Measurements from ENCODE around the gene MOV10L1. TPM values are rescaled to one million over a fixed set of nuclear protein-coding genes. Genes with fewer than 3 reads are reported as not detected.
A peak's percentile ranks its signal among the peaks of the same experiment; 100 is the strongest.

MOV10L1 gene
- total and polyA plus RNA-seq, 5 donors from 2014 or later: not detected

DNA sequence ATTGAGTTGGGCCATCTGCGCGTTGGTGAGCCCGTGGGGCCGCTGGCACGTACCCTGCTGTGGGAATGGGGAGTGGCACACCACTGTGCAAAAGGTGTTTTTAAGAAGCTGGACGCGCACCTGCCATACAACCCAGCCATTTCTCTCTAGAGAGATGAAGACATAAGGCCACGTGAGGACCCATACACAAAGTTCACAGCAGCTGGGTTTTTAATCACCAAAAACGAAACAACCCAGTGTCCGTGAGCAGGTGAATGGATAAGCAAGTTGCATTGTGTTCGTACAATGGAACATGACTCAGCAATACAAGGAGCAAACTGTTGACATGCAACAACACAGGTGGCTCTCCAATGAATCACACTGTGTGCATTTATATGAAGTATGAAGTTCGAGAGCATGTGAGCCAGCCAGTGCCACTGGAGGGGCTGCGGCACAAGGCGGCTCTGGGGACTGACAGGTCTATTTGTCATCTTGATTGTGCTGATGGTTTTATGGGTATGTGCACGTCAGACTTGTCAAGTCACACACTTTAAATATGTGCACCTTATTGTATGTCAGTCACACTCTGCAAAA lies 50.1 kb downstream of the MOV10L1 start:
- no peak overlapping the region for H3K4me3 Mint-ChIP-seq
- no peak overlapping the region for H3K27ac ChIP-seq (ENCODE audit: insufficient read depth, low read length, poor library complexity, severe bottlenecking)
- no peaks in the 10 kb centered on the region for H3K9me3 ChIP-seq (ENCODE audit: control insufficient read depth in 2 of 2, low read length in 2 of 2)
- H3K4me3 ChIP-seq (ENCODE audit: low read depth, low read length): no peak overlapping the region
- H3K4me1 ChIP-seq (ENCODE audit: control insufficient read depth, insufficient read depth, low read length, poor library complexity, severe bottlenecking): no peaks in the 10 kb centered on the region
- no peaks in the 10 kb centered on the region for H3K4me1 Mint-ChIP-seq
- no peaks in the 10 kb centered on the region for H3K36me3 ChIP-seq (ENCODE audit: control insufficient read depth, insufficient read depth, low read length)
- ATAC-seq (ENCODE audit: low read depth in 2 of 2) (no peak), DNase-seq (peak in 1 of 3 donors; percentile 20)
- no peak overlapping the region for H3K27ac Mint-ChIP-seq
- H3K27me3 ChIP-seq (ENCODE audit: control insufficient read depth, insufficient read depth, low read length): peaks cover 4% of the 10 kb centered on the region
- peaks cover 0 to 1% (median 0%) of the 10 kb centered on the region in 7 donors for H3K9me3 Mint-ChIP-seq
- H3K27me3 Mint-ChIP-seq: peaks cover 31% of the 10 kb centered on the region
- peaks cover 3% of the 10 kb centered on the region for H3K36me3 Mint-ChIP-seq

DNA sequence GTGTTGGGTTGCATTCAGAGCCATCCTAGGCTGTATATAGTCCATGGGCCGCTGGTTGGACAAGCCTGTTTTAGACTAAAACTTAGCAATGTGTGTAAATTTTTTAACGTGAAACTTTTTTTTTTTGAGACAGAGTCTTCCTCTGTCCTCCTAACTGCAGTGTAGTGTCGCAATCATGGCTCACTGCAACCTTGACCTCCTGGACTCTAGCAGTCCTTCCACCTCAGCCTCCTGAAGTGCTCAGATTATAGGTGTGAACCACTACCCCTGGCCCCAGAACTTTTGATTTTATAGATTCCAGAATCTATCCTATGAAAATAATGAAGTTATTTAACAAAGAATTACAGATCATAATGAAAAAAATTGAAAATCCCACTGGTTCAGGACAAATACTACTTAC lies 50.8 kb downstream of the MOV10L1 start:
- Histone ChIP-seq H3K4me3 (ENCODE audit: low read depth, low read length) (no peak overlapping the region), H3K36me3 (ENCODE audit: control insufficient read depth, insufficient read depth, low read length) (no peaks in the 10 kb centered on the region), H3K9me3 (ENCODE audit: control insufficient read depth in 2 of 2, low read length in 2 of 2) (no peaks in the 10 kb centered on the region), H3K4me1 (ENCODE audit: control insufficient read depth, insufficient read depth, low read length, poor library complexity, severe bottlenecking) (no peaks in the 10 kb centered on the region), H3K27ac (ENCODE audit: insufficient read depth, low read length, poor library complexity, severe bottlenecking) (no peak overlapping the region), H3K27me3 (ENCODE audit: control insufficient read depth, insufficient read depth, low read length) (peaks cover 4% of the 10 kb centered on the region)
- Mint-ChIP-seq H3K27ac (no peak overlapping the region), H3K36me3 (peaks cover 3% of the 10 kb centered on the region), H3K4me1 (no peaks in the 10 kb centered on the region), H3K4me3 (no peak overlapping the region), H3K9me3 (peaks cover 0 to 1% (median 0%) of the 10 kb centered on the region in 7 donors), H3K27me3 (peaks cover 31% of the 10 kb centered on the region)
- ATAC-seq (ENCODE audit: low read depth in 2 of 2): no peak
- no peak for DNase-seq

DNA sequence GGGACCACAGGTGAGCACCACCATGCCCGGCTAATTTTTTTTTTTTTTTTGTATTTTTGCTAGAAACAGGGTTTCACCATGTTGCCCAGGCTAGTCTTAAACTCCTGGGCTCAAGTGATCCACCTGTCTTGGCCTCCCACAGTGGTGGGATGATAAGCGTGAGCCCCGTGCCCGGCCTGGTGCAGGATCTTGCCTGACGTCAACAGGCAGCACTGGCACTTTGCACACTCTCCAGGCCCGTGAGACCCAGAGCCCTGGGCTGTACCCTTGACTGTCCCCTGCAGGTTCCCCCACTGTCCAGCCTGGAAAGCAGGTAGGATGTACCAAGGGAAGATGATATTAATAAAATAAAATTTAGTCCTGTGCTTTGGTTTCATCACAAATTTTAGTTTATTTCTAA lies 51.7 kb downstream of the MOV10L1 start:
- Histone ChIP-seq H3K27me3 (ENCODE audit: control insufficient read depth, insufficient read depth, low read length) (peaks cover 3% of the 10 kb centered on the region), H3K27ac (ENCODE audit: insufficient read depth, low read length, poor library complexity, severe bottlenecking) (no peak overlapping the region), H3K36me3 (ENCODE audit: control insufficient read depth, insufficient read depth, low read length) (no peaks in the 10 kb centered on the region), H3K9me3 (ENCODE audit: control insufficient read depth in 2 of 2, low read length in 2 of 2) (no peaks in the 10 kb centered on the region), H3K4me1 (ENCODE audit: control insufficient read depth, insufficient read depth, low read length, poor library complexity, severe bottlenecking) (no peaks in the 10 kb centered on the region), H3K4me3 (ENCODE audit: low read depth, low read length) (no peak overlapping the region)
- H3K9me3 Mint-ChIP-seq: no peaks in the 10 kb centered on the region
- no peaks in the 10 kb centered on the region for H3K4me1 Mint-ChIP-seq
- peaks cover 3% of the 10 kb centered on the region for H3K36me3 Mint-ChIP-seq
- no peak overlapping the region for H3K4me3 Mint-ChIP-seq
- no peak for ATAC-seq (ENCODE audit: low read depth in 2 of 2)
- H3K27me3 Mint-ChIP-seq: peaks cover 31% of the 10 kb centered on the region
- DNase-seq: no peak
- no peak overlapping the region for H3K27ac Mint-ChIP-seq

DNA sequence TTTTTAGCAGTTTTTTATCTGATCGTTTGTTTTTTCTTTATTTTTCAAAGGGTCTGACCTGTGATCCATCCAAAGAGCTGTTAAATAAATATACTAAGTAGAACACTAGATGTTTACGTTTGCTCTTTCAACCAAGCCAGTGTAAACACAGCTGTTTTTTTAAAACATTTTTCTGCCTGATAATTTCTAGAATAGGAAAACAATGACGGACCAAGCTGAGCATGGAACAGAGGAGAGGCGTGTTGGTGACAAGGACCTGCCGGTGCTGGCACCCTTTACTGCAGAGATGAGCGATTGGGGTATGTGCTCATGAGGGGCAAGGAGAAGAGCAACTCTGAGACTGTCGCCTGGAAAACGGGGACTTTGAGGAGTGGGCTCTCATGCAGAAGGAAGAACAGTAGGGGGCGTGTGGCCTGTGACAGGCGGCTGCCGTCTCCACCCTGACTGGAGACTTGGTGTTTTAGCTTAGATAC lies 52.1 kb downstream of the MOV10L1 start:
- H3K27me3 Mint-ChIP-seq: peaks cover 27% of the 10 kb centered on the region
- no peaks in the 10 kb centered on the region for H3K4me1 Mint-ChIP-seq
- H3K27ac Mint-ChIP-seq: no peak overlapping the region
- peaks cover 3% of the 10 kb centered on the region for H3K36me3 Mint-ChIP-seq
- DNase-seq: no peak
- Histone ChIP-seq H3K27ac (ENCODE audit: insufficient read depth, low read length, poor library complexity, severe bottlenecking) (no peak overlapping the region), H3K9me3 (ENCODE audit: control insufficient read depth in 2 of 2, low read length in 2 of 2) (no peaks in the 10 kb centered on the region), H3K4me3 (ENCODE audit: low read depth, low read length) (no peak overlapping the region), H3K4me1 (ENCODE audit: control insufficient read depth, insufficient read depth, low read length, poor library complexity, severe bottlenecking) (no peaks in the 10 kb centered on the region), H3K36me3 (ENCODE audit: control insufficient read depth, insufficient read depth, low read length) (no peaks in the 10 kb centered on the region), H3K27me3 (ENCODE audit: control insufficient read depth, insufficient read depth, low read length) (no peaks in the 10 kb centered on the region)
- H3K9me3 Mint-ChIP-seq: no peaks in the 10 kb centered on the region
- no peak for ATAC-seq (ENCODE audit: low read depth in 2 of 2)
- no peak overlapping the region for H3K4me3 Mint-ChIP-seq

DNA sequence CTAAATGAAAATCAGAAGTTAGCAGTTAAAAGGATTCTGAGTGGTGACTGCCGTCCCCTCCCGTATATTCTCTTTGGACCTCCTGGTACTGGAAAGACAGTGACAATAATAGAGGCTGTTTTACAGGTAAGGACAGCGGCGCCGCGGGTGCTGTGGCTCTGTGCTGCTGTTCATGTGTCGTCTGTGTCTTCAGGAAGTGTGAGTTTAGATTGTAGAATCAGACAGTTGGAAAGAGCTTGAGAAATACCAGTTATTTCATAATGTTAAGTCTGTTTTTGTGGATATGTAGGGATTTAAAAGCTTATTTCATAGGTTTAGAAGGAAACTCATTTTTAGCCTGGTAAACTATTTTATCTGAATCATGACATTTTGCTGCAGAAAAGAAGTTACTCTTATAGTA lies 53.3 kb downstream of the MOV10L1 start:
- DNase-seq: no peak
- Histone ChIP-seq H3K4me1 (ENCODE audit: control insufficient read depth, insufficient read depth, low read length, poor library complexity, severe bottlenecking) (no peaks in the 10 kb centered on the region), H3K27ac (ENCODE audit: insufficient read depth, low read length, poor library complexity, severe bottlenecking) (no peak overlapping the region), H3K27me3 (ENCODE audit: control insufficient read depth, insufficient read depth, low read length) (no peaks in the 10 kb centered on the region), H3K9me3 (ENCODE audit: control insufficient read depth in 2 of 2, low read length in 2 of 2) (no peaks in the 10 kb centered on the region), H3K36me3 (ENCODE audit: control insufficient read depth, insufficient read depth, low read length) (no peaks in the 10 kb centered on the region), H3K4me3 (ENCODE audit: low read depth, low read length) (no peak overlapping the region)
- H3K27me3 Mint-ChIP-seq: peaks cover 27% of the 10 kb centered on the region
- no peak overlapping the region for H3K4me3 Mint-ChIP-seq
- peaks cover 3% of the 10 kb centered on the region for H3K36me3 Mint-ChIP-seq
- no peak overlapping the region for H3K27ac Mint-ChIP-seq
- no peaks in the 10 kb centered on the region for H3K9me3 Mint-ChIP-seq
- ATAC-seq (ENCODE audit: low read depth in 2 of 2): no peak
- no peaks in the 10 kb centered on the region for H3K4me1 Mint-ChIP-seq

DNA sequence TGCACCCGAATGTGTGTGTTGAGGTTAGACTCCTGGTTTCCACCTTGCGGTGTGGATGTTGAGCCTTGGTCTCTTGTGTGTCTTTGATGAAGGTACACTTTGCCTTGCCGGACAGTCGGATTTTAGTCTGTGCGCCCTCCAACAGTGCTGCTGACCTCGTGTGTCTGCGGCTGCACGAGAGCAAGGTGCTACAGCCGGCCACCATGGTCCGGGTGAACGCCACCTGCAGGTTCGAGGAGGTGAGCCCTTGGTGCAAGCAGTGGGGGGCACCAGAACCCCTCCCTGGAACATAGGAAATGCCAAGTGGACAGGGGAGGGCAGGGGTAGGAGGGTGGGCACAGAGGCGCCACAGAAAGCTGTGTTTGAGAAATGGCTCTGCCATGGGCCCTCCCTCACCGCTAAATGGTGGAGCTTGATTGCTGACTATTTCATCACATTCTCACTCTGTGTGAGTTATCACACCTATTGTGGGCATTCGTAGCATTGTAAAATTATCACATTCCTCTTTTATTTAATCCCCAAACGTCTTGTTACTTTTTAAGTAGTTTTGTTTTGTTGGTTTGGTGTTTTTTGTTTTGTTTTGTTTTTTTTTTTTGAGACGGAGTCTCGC lies 54.3 kb downstream of the MOV10L1 start:
- Mint-ChIP-seq H3K27ac (no peak overlapping the region), H3K9me3 (no peaks in the 10 kb centered on the region), H3K4me3 (no peak overlapping the region), H3K4me1 (peaks cover 0 to under 1% (median 0%) of the 10 kb centered on the region in 4 donors), H3K27me3 (peaks cover 21% of the 10 kb centered on the region), H3K36me3 (peaks cover 3% of the 10 kb centered on the region)
- no peak overlapping the region for H3K4me3 ChIP-seq (ENCODE audit: low read depth, low read length)
- no peak overlapping the region for H3K27ac ChIP-seq (ENCODE audit: insufficient read depth, low read length, poor library complexity, severe bottlenecking)
- no peaks in the 10 kb centered on the region for H3K36me3 ChIP-seq (ENCODE audit: control insufficient read depth, insufficient read depth, low read length)
- no peak for ATAC-seq (ENCODE audit: low read depth in 2 of 2)
- no peaks in the 10 kb centered on the region for H3K4me1 ChIP-seq (ENCODE audit: control insufficient read depth, insufficient read depth, low read length, poor library complexity, severe bottlenecking)
- H3K27me3 ChIP-seq (ENCODE audit: control insufficient read depth, insufficient read depth, low read length): no peaks in the 10 kb centered on the region
- DNase-seq: no peak
- H3K9me3 ChIP-seq (ENCODE audit: control insufficient read depth in 2 of 2, low read length in 2 of 2): no peaks in the 10 kb centered on the region

DNA sequence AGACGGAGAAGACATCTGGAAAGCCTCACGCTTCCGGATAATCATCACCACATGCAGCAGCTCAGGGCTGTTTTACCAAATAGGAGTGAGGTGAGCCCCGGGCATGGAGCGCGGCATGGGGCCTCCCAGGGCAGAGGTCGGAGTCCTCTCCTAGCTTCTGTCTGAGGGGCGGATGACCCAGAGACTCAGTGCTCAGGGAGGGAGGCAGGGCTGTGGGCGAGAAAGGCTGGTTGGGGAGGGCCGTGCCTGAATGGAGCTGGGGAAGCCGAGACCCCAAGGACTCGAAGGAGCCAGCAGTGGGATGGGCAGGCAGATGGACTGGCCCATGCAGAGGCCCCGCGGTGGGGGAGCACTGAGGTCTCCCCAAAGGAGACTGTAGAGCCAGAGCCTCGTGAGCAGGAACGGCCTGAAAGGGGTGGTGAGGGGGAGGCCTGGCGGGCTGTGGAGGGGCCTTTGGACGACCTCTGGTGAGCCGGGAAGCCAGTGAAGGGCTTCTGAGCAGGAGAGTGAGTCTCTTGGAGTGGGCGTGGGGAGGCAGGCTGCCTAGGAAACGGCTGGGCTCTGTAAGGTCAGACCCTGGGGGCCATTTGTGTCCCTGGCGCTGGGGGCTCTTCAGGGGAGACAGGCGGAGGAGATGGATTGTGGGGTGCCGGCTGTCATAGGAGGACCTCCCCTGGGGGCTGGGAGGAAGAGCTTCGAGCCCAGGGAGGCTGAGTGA lies 56.1 kb downstream of the MOV10L1 start:
- H3K27me3 ChIP-seq (ENCODE audit: control insufficient read depth, insufficient read depth, low read length): no peaks in the 10 kb centered on the region
- H3K9me3 ChIP-seq (ENCODE audit: control insufficient read depth in 2 of 2, low read length in 2 of 2): no peaks in the 10 kb centered on the region
- no peak overlapping the region for H3K27ac Mint-ChIP-seq
- H3K4me3 ChIP-seq (ENCODE audit: low read depth, low read length): no peak overlapping the region
- no peaks in the 10 kb centered on the region for H3K36me3 ChIP-seq (ENCODE audit: control insufficient read depth, insufficient read depth, low read length)
- H3K36me3 Mint-ChIP-seq: peaks cover 3% of the 10 kb centered on the region
- H3K4me1 Mint-ChIP-seq: peaks cover 0 to 4% (median under 1%) of the 10 kb centered on the region in 4 donors
- H3K4me1 ChIP-seq (ENCODE audit: control insufficient read depth, insufficient read depth, low read length, poor library complexity, severe bottlenecking): peaks cover 3% of the 10 kb centered on the region
- DNase-seq (no peak), ATAC-seq (ENCODE audit: low read depth in 2 of 2) (no peak)
- no peaks in the 10 kb centered on the region for H3K9me3 Mint-ChIP-seq
- no peak overlapping the region for H3K4me3 Mint-ChIP-seq
- H3K27ac ChIP-seq (ENCODE audit: insufficient read depth, low read length, poor library complexity, severe bottlenecking): no peak overlapping the region
- H3K27me3 Mint-ChIP-seq: peaks cover 10% of the 10 kb centered on the region
